HepG2 (cell line): Measurements from ENCODE around the gene QKI. TPM values are rescaled to one million over a fixed set of nuclear protein-coding genes. Genes with fewer than 3 reads are reported as not detected.

ENCODE experiments used
- ATAC-seq: fragments of 200-7000 bp; cut with Tn5 transposase; 3 replicates; pipeline ENCODE4 v1.9.1; 2020; ENCODE audit warnings: mild to moderate bottlenecking, moderate library complexity
- BruUV-seq: library from RNA; stranded (reverse); fragments of 400-500 nt; replicated peaks from 2 replicates; lab custom pipeline; 2021; lab: Mats Ljungman, UMichigan
- CTCF ChIA-PET: fragments of 300-600 bp; formaldehyde crosslinking; extraction: SDS; loops from one replicate; lab custom pipeline; 2021; ENCODE audit warnings: low total read pairs, inconsistent platforms, low intra/inter-chr PET ratio; lab: Yijun Ruan, JAX
- POLR2A ChIA-PET: fragments of 350-600 bp; sonication (Branson Sonifier 250); formaldehyde crosslinking; loops from one replicate; lab custom pipeline; 2020; ENCODE audit warnings: antibody characterized with exemption, inconsistent platforms; lab: Yijun Ruan, JAX
- DNase-seq: peaks from one replicate; pipeline ENCODE4 v3.0.0-alpha.2; 2015; ENCODE audit warnings: low spot score
- FAIRE-seq: peaks from 3 replicates; lab custom pipeline; 2011; peaks lifted over from hg19 to GRCh38; lab: Jason Lieb, UNC
- H2AFZ ChIP-seq: one replicate; pipeline ENCODE4 v1.6.1; 2011; ENCODE audit warnings: low read length, inconsistent platforms
- H3K27ac ChIP-seq: fragments of 300-600 bp; 3 replicates; pipeline ENCODE4 v1.8.0; 2011; ENCODE audit warnings: mixed run types, mild to moderate bottlenecking, mixed read lengths, low read length, inconsistent platforms; ENCODE audit not compliant: insufficient read depth; ENCODE audit errors: extremely low read length
- H3K27me3 ChIP-seq, 2 experiments: fragments of 200-600 bp in 1 of 2; 2 replicates in 1 of 2; 3 replicates in 1 of 2; pipeline versions ENCODE4 v1.6.0 to v1.8.0; 2011; ENCODE audit warnings: low read length in 2 of 2, mild to moderate bottlenecking in 2 of 2, moderate library complexity in 2 of 2, inconsistent platforms in 1 of 2; ENCODE audit not compliant: insufficient read depth in 2 of 2, control insufficient read depth in 1 of 2
- H3K36me3 ChIP-seq, 2 experiments: fragments of 200-600 bp in 1 of 2; replicated peaks in 1 of 2; 2 replicates in 1 of 2; 3 replicates in 1 of 2; pipeline versions ENCODE4 v1.5.1 to v1.8.0; 2011; ENCODE audit warnings: low read length in 2 of 2, inconsistent platforms in 1 of 2; ENCODE audit not compliant: insufficient read depth in 2 of 2, control insufficient read depth in 1 of 2
- H3K4me1 ChIP-seq: 2 replicates; pipeline ENCODE4 v1.5.1; 2012; ENCODE audit warnings: low read length, inconsistent platforms; ENCODE audit not compliant: insufficient read depth
- H3K4me2 ChIP-seq: 2 replicates; pipeline ENCODE4 v1.6.0; 2011; ENCODE audit warnings: low read depth, low read length, inconsistent platforms
- H3K4me3 ChIP-seq, 3 experiments: fragments of 200-600 bp in 1 of 3; sonication (generic), shearing (Covaris generic) in 1 of 3; replicated peaks in 1 of 3; 2 replicates each; pipeline ENCODE4 v1.5.1; 2011 to 2016; ENCODE audit warnings: low read length in 3 of 3, inconsistent platforms in 2 of 3, low read depth in 2 of 3, mild to moderate bottlenecking in 2 of 3, control low read depth in 1 of 3, mixed read lengths in 1 of 3; ENCODE audit not compliant: insufficient read depth in 1 of 3
- H3K79me2 ChIP-seq: one replicate; pipeline ENCODE4 v1.6.1; 2011; ENCODE audit warnings: low read length, inconsistent platforms; ENCODE audit not compliant: insufficient read depth
- H3K9ac ChIP-seq: 2 replicates; pipeline ENCODE4 v1.6.0; 2011; ENCODE audit warnings: mild to moderate bottlenecking, low read depth, low read length, inconsistent platforms; ENCODE audit not compliant: insufficient read depth
- H3K9me3 ChIP-seq: 2 replicates; pipeline ENCODE4 v1.5.1; 2012; ENCODE audit warnings: mild to moderate bottlenecking, low read length
- H4K20me1 ChIP-seq: 2 replicates; pipeline ENCODE4 v1.6.0; 2011; ENCODE audit warnings: inconsistent platforms, mild to moderate bottlenecking, low read length, moderate library complexity; ENCODE audit not compliant: insufficient read depth
- ATRX ChIP-seq: sonication (generic); formaldehyde crosslinking; IDR thresholded peaks from 2 replicates; pipeline ENCODE4 v1.4.0; 2020; ENCODE audit warnings: missing genetic modification reagents, borderline replicate concordance
- NFYC ChIP-seq: IDR thresholded peaks from 2 replicates; pipeline ENCODE4 v1.6.1; 2016; ENCODE audit warnings: missing genetic modification reagents, missing compliant biosample characterization
- PCBP1 ChIP-seq: fragments of 200-400 bp; formaldehyde crosslinking; IDR thresholded peaks from 2 replicates; pipeline ENCODE4 v1.6.1; 2017; ENCODE audit warnings: mild to moderate bottlenecking, low read depth, low read length, borderline replicate concordance
- SKIL ChIP-seq: sonication (generic); formaldehyde crosslinking; IDR thresholded peaks from 2 replicates; pipeline ENCODE4 v1.8.0; 2022; ENCODE audit warnings: missing genetic modification reagents, mild to moderate bottlenecking, moderate library complexity, borderline replicate concordance
- SNAPC5 ChIP-seq: sonication (generic); formaldehyde crosslinking; IDR thresholded peaks from 2 replicates; pipeline ENCODE4 v1.8.1; 2023; ENCODE audit warnings: mild to moderate bottlenecking, missing genetic modification reagents, borderline replicate concordance
- TP53 ChIP-seq: sonication (generic); formaldehyde crosslinking; conservative IDR thresholded peaks from 2 replicates; pipeline ENCODE4 v1.4.0; 2020; ENCODE audit warnings: missing genetic modification reagents
- U2AF1 ChIP-seq: fragments of 200-400 bp; formaldehyde crosslinking; optimal IDR thresholded peaks from 2 replicates; pipeline ENCODE3; 2017; ENCODE audit warnings: mild to moderate bottlenecking, low read depth, low read length
- ZMYM4 ChIP-seq: sonication (generic); formaldehyde crosslinking; IDR thresholded peaks from 2 replicates; pipeline ENCODE4 v1.8.1; 2023; ENCODE audit warnings: mild to moderate bottlenecking, missing genetic modification reagents
- ZNF3 ChIP-seq: IDR thresholded peaks from 2 replicates; pipeline ENCODE4 v1.7.0; 2017; ENCODE audit warnings: inconsistent platforms
- ZNF513 ChIP-seq: sonication (generic); formaldehyde crosslinking; conservative IDR thresholded peaks from 2 replicates; pipeline ENCODE4 v1.5.0; 2020; ENCODE audit warnings: missing genetic modification reagents
- ZNF530 ChIP-seq: sonication (generic); formaldehyde crosslinking; IDR thresholded peaks from 2 replicates; pipeline ENCODE4 v1.5.0; 2020; ENCODE audit warnings: low read depth, mild to moderate bottlenecking, missing genetic modification reagents
- ZNF570 ChIP-seq: sonication (generic); formaldehyde crosslinking; IDR thresholded peaks from 2 replicates; pipeline ENCODE4 v1.4.0; 2020; ENCODE audit warnings: mild to moderate bottlenecking, missing genetic modification reagents, borderline replicate concordance
- ZNF616 ChIP-seq: sonication (generic); formaldehyde crosslinking; IDR thresholded peaks from 2 replicates; pipeline ENCODE4 v1.5.0; 2020; ENCODE audit warnings: low read depth, mild to moderate bottlenecking, missing genetic modification reagents
- ZNF703 ChIP-seq: sonication (generic); formaldehyde crosslinking; IDR thresholded peaks from 2 replicates; pipeline ENCODE4 v1.5.1; 2020; ENCODE audit warnings: missing genetic modification reagents, mild to moderate bottlenecking, moderate library complexity, borderline replicate concordance
- WGBS: methylation state at CpG from one replicate; pipeline ENCODE4 v1.1.6; 2017; ENCODE audit warnings: low lambda C conversion rate; 5-methylcytosine and 5-hydroxymethylcytosine counted together
- in situ Hi-C: cut with HindIII; loops from 2 replicates; pipeline ENCODE4 v1.10.0; 2017; ENCODE audit warnings: low pct_unique_long_range_greater_than_20kb; ENCODE audit not compliant: extremely low pct_ligation_motif_present
- intact Hi-C: fragments of 100-400 bp; cut with micrococcal nuclease; formaldehyde crosslinking; loops from one replicate; pipeline ENCODE4 v1.10.0; 2022; ENCODE audit not compliant: unreplicated experiment
- polyA plus RNA-seq, 8 experiments: library from polyadenylated mRNA; depleted of rRNA in 3 of 8; stranded (reverse) in 7 of 8; unstranded in 1 of 8; fragments of >200 nt; fragmentation: Illumina TruSeq in 4 of 8; extraction: Trizol in 4 of 8; gene quantifications; 2 replicates each; pipeline versions ENCODE4 v1.2.1 to v1.2.3, GENCODE V29; 2011 to 2016; ENCODE audit warnings: low read depth in 4 of 8, missing spikeins in 1 of 8, mixed read lengths in 1 of 8; ENCODE audit not compliant: insufficient read depth in 1 of 8
- total RNA-seq, 5 experiments: library from RNA; depleted of rRNA; stranded (reverse); fragments of >200 nt; fragmentation: Illumina TruSeq; extraction: Trizol; gene quantifications; 2 replicates each; pipeline ENCODE4 v1.2.3, GENCODE V29; 2016; ENCODE audit warnings: low read depth in 1 of 5

Gene QKI
- total and polyA plus RNA-seq, 2 of the 13 experiments (the other 11 are each of a cell fraction or from before 2014, with no cell fraction given), result 136 to 137 TPM

GRCh38 chr6:163387317-163387716 is 27.2 kb upstream of the QKI start:
- CTCF ChIA-PET, result no interaction called here
- no peaks in the 10 kb centered on the region for H3K36me3 ChIP-seq
- TF ChIP-seq TP53 (CRISPR knock-in tag) (peak; percentile 90; the same call in 1 of the 2 replicates), ZMYM4 (CRISPR knock-in tag) (0 out of 2 replicates have a peak, but pooled peaks have one; percentile 29), U2AF1 (no peak), ZNF616 (CRISPR knock-in tag) (no peak)
- TF ChIP-seq, all 625 proteins: peak for 2
- 0 out of 2 replicates have a peak overlapping the region, but pooled peaks have one; percentile 1 for H3K4me2 ChIP-seq
- H3K4me3 ChIP-seq, result no peak overlapping the region
- H3K9ac ChIP-seq, result no peak overlapping the region
- POLR2A ChIA-PET, result no interaction called here
- no peaks in the 10 kb centered on the region for H4K20me1 ChIP-seq
- DNase-seq (no peak), ATAC-seq (peak; percentile 39), FAIRE-seq (peak; percentile 37)
- 78% methylated on average over 5 of the region's 5 CpGs for whole genome bisulfite sequencing
- H3K79me2 ChIP-seq, result no peaks in the 10 kb centered on the region
- peaks cover 11% of the 10 kb centered on the region; the same call in 1 of the 2 replicates for H3K9me3 ChIP-seq
- peak overlapping the region; percentile 22 for H2AFZ ChIP-seq
- in situ Hi-C loops, result no loop called here
- intact Hi-C loops, result no loop called here
- no peak overlapping the region for H3K27ac ChIP-seq
- H3K27me3 ChIP-seq, result no peaks in the 10 kb centered on the region
- H3K4me1 ChIP-seq, result peaks cover 24% of the 10 kb centered on the region
- no TSS peak for BruUV-seq

GRCh38 chr6:163389354-163389753 is 25.2 kb upstream of the QKI start:
- BruUV-seq, result no TSS peak
- Histone ChIP-seq H3K27ac (no peak overlapping the region), H3K4me1 (peaks cover 24% of the 10 kb centered on the region), H3K36me3 (no peaks in the 10 kb centered on the region), H3K79me2 (no peaks in the 10 kb centered on the region), H3K9ac (no peak overlapping the region), H4K20me1 (no peaks in the 10 kb centered on the region), H2AFZ (no peak overlapping the region), H3K27me3 (no peaks in the 10 kb centered on the region), H3K4me3 (no peak overlapping the region), H3K4me2 (no peak overlapping the region), H3K9me3 (no peaks in the 10 kb centered on the region)
- ChIA-PET POLR2A (no interaction called here), CTCF (no interaction called here)
- in situ Hi-C loops, result no loop called here
- FAIRE-seq, result no peak
- no peak for DNase-seq
- intact Hi-C loops, result no loop called here
- 51% methylated on average over 4 of the region's 4 CpGs for WGBS
- ATAC-seq, result no peak
- TF ChIP-seq NFYC (CRISPR knock-in tag) (no peak), SNAPC5 (CRISPR knock-in tag) (no peak), ZNF530 (CRISPR knock-in tag) (no peak), SKIL (CRISPR knock-in tag) (no peak), ZNF513 (CRISPR knock-in tag) (no peak), ZNF703 (CRISPR knock-in tag) (no peak), ZNF570 (no peak), PCBP1 (no peak), ZNF3 (CRISPR knock-in tag) (no peak), ATRX (CRISPR knock-in tag) (no peak)
